NCI-H526 (cell line): ENCODE measurements around the gene TEX2.

Source experiments
- DNase-seq, 2 experiments: peaks; one replicate each; lab custom pipeline; 2025; lab: John Stamatoyannopoulos, UW

Gene TEX2, protein sequence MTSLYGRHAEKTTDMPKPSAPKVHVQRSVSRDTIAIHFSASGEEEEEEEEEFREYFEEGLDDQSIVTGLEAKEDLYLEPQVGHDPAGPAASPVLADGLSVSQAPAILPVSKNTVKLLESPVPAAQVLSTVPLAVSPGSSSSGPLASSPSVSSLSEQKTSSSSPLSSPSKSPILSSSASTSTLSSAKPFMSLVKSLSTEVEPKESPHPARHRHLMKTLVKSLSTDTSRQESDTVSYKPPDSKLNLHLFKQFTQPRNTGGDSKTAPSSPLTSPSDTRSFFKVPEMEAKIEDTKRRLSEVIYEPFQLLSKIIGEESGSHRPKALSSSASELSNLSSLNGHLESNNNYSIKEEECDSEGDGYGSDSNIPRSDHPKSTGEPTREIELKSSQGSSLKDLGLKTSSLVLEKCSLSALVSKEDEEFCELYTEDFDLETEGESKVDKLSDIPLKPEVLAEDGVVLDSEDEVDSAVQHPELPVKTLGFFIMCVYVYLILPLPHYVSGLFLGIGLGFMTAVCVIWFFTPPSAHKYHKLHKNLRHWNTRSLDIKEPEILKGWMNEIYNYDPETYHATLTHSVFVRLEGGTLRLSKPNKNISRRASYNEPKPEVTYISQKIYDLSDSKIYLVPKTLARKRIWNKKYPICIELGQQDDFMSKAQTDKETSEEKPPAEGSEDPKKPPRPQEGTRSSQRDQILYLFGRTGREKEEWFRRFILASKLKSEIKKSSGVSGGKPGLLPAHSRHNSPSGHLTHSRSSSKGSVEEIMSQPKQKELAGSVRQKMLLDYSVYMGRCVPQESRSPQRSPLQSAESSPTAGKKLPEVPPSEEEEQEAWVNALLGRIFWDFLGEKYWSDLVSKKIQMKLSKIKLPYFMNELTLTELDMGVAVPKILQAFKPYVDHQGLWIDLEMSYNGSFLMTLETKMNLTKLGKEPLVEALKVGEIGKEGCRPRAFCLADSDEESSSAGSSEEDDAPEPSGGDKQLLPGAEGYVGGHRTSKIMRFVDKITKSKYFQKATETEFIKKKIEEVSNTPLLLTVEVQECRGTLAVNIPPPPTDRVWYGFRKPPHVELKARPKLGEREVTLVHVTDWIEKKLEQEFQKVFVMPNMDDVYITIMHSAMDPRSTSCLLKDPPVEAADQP

DNA sequence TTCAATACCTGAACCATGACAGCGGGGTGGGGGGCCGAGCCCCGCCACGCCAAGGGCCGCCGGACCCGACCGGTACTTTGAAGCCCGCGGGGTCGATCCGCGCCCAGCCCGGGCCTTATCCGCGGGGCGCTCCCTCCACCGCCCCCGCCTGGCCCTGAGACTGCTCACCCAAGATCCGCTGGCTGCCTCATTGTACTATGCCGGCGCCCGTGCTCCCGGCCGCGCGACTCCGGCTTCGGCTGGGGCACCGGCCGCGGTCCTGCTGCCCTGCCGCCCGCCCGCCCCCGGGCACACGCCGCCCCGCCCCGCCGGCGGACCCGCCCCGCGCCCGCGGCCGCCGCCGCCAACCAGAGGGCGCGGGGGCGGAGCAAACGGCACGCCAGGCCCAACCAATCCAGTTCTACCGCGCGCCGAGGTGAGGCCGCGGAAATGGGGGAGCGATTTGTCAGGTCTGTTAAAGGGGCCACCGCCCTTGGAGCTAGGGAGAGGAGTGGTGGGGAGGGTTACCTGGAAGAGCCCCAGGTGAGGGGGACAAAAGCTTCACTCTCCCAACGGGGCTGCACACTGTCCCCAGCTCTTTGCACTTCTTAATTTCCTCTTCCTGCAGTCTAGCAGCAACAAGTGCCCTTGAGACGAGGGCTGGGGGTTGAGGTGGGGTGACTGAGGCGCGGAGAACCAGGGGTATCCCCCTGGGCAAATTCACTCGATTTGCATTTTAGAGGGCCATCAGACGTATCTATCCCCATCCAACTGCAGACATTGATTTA lies at the start of gene TEX2:
TSS of gene TEX2 (minus strand) at position 261 of the 767 bp plus-strand sequence. CDS start 49,043 bp downstream, outside the sequence.
- DNase-seq = peak; percentile 90 to 98

GRCh38 chr17:64309710-64310109 lies 46.6 kb upstream of the TEX2 start:
- no peak for DNase-seq

DNA sequence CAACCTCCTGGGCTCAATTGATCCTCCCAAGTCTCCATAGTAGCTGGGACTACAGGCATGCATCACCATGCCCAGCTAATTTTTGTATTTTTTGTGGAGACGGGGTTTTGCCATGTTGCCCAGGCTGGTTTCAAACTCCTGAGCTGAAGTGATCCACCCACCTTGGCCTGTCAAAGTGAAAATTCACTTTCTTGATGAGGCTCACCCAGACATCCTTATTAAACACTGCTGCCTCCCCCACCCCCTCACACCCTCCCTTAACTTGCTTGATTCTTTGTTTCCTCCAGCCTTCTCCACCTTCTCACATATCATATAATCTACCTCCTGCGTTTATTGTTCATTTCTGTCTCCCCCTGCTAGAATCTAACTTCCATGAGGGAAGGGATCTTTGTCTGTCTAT lies 46.0 kb upstream of the TEX2 start:
- DNase-seq = no peak

DNA sequence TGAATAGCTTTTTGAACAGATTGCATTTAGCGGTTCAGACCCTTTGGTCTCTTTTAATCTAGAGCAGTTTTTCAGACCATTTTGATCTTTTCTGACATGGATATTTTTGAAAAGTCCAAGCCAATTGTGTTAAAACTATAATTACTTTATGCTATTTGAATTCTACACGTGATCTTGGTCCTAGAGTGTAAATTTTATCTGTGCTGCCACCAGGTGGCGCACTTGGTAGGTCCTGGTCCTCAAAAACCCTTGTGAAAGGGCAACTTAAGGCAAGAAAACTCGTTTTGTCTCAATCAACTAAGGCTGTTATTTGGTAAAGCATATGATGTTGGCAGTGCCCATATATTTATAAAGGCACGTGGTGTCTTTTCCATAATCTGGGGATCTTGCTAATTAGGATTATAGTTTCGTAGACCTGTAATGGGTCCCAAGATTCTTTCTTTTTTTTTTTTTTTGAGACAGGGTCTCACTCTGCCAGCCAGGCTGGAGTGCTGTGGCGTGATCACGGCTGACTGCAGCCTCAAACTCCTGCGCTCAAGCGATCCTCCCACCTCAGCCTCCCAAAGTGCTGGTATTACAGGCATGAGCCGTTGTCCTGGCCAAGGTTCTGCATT lies 43.9 kb upstream of the TEX2 start:
- DNase-seq = peak; percentile 23 to 57

GRCh38 chr17:64304551-64304950 lies 41.5 kb upstream of the TEX2 start:
- no peak for DNase-seq

GRCh38 chr17:64300699-64300965 lies 37.6 kb upstream of the TEX2 start:
- DNase-seq = no peak

DNA sequence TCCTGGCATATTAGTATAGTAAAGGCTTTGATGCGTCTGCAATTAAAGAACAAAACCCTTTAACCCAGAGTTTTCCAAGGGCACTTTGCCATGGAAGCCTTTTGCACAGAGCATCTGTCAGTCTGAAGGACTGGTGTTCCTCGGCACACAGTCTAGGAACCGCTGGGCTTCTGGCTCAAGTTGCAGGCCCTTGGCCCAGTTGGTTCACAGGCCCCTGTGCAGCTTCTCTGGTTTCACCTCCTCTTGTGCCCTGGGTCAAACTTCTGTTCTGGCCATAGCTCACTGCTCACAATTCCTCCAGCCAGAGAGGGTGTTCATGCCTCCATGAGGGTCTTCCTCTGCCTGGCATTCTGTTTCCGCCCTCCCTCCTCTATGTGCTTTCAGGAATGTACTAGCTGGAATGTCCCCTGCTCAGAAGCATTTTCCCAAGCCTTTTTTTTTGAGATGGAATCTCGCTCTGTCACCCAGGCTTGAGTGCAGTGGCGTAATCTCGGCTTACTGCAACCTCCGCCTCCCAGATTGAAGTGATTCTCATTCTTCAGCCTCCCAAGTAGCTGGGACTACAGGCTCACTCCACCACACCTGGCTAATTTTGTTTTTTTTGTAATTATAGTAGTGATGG lies 34.5 kb upstream of the TEX2 start:
- DNase-seq = no peak

DNA sequence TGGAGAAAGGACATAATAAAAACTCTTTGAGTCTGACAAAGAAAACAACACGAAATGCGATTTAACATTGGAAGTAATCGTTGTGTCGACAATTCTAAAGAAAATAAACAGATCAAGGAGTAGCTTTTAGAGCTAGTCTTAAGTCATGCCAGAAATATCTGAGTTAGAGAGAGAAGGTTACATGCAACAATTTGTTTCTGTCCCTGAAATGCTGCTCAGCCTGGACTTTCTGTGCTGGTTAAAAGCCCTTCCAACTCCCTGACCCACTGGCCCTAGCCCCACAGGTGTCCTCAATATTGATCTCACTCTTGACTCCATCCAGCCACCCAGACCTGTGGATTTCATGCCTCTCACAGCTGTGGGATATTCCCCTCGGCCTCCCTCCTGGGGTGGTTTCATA lies 33.2 kb upstream of the TEX2 start:
- no peak for DNase-seq

GRCh38 chr17:64295146-64295545 lies 32.1 kb upstream of the TEX2 start:
- no peak for DNase-seq

GRCh38 chr17:64291268-64291851 lies 28.3 kb upstream of the TEX2 start:
- DNase-seq = peak in 1 of 2 experiments; percentile 17

- DNase-seq = no peak
These were observed 26.7 kb upstream of the TEX2 start for GRCh38 chr17:64289741-64290141.

- no peak for DNase-seq
These were observed 19.7 kb upstream of the TEX2 start for GRCh38 chr17:64282753-64283080.

DNA sequence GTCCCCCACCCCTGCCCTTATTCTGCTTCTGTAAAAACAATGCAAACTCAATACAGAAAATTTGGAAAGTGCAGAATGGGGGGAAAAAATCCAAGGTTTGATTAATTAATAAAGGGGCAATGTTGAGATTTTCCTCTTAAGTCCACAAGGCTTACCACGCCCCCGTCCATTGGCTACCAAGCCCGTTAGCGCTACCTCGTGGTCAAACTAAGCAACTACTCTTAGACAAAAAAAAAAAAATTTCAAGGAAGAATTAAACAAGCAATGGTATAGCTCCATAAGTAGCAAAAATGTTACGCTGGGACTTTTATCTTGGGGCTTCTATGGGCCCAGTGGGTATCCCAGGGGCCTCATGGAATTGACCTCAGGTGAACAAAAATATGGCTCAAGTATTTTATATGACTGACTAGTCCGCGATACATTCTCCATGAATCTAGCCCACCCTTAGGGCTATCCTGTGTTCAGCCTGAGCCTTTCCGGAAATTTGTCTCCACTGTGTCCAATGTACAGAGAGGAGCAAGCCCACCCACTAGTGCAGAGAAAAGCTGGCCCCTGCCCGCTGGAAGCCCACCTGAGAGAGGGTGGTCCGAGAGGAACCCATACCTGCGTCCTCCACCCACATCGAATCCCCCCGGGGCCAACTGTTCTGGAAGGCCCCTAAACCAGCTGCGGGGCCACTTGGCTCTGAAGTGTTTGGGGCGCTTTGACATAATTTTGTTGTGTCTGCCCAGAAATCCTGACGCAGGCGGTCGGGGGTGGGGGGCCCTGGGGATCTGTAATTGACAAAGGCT lies 19.1 kb upstream of the TEX2 start:
- DNase-seq = peak; percentile 46 to 77

DNA sequence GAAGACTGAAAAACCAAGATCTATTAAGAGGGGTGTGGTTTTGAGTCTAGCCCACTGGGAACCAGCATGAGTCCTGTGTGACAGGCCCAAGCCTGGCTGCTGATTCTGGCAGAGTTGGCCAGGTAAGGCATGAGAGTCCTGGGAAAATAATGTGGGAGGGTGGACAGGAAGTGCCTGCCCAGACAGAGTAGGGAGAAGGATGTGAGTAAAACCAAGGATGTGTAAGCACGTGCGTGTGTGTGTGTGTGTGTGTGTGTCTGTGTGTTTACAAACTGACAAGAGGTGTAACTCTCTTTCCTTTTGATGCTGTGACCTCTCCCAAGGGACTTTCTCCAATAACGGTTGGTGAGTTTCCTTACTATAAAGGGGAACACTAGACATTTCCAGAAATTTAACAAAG lies 15.6 kb upstream of the TEX2 start:
- no peak for DNase-seq

DNA sequence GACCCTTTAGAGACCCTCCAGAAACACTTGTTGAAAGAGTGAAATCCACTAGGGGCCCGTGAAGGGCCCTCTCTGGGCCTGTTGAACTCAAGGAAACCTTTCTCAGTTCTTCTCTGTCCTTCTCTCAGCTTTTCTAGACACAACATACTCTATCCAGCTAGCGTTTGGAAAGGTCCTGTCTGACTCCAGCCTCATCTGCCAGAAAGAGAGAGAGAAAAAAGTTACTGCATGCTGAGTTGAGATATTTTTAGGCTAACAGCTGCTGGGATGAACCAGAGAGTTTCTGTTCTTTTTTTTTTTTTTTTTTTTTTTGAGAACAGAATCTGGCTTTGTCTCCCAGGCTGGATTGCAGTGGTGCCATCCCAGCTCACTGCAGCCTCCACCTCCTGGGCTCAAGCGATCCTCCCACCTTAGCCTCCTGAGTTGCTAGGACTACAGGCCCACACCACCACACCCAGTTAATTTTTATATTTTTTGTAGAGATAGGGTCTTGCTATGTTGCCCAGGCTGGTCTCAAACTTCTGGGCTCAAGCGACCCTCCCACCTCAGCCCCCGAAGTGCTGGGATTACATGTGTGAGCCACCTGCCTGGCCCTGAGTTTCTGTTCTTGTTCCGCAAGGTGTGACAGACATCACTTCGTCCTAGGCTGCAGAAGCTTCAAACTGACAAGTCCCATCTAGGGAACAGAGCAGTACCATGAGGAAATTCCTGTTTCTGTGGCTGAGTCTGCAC lies 14.9 kb upstream of the TEX2 start:
- DNase-seq = no peak

- DNase-seq = no peak
These were observed 14.0 kb upstream of the TEX2 start for GRCh38 chr17:64276961-64277505.

GRCh38 chr17:64275016-64275415 lies 12.0 kb upstream of the TEX2 start:
- no peak for DNase-seq

DNA sequence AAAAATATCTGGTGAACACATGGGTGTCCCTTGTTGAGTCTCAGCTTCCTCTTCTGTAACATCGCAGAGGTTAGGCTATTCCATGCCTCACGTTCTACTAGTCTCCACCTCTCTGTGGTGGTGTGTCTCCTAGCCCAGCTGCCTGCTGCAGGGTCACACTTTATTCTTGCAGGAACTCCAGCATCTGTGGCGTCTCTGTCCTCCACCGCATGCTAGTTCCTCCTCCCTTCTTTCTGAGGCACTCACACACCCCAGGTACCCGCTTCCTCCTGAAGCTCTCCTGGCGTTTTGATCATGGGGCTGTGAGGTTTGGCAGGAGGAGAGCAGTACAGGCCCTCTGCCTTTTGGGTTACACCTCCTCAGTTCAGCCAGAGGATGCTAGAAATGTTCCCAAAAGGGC lies 9.9 kb upstream of the TEX2 start:
- DNase-seq = no peak

DNA sequence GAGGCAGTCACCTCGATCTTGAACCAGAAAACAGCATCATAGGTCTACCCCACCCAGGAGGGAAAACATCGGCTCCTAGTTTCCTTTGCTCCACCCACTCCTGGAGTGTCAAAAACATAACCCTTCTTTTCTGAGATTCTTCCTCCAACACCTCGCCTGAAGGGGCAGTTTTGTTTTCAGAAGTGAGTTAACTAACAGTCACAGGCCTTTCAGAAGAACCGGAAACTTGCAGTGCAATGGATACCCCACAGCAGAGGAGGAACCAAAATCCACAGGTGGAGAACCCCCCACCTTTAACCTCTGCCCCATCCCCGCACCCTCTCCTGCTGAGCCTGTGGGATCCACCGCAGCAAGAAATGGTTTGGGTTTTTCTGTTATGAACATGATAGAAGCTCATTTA lies 7.8 kb upstream of the TEX2 start:
- DNase-seq = no peak
